ENCODE results near the gene IFT57.
"Not testable (repeated sequence)": the region's sequence is repeated elsewhere in the genome, so short reads cannot be mapped to it uniquely, and the experiment has no call there.

IFT57 gene

DNA sequence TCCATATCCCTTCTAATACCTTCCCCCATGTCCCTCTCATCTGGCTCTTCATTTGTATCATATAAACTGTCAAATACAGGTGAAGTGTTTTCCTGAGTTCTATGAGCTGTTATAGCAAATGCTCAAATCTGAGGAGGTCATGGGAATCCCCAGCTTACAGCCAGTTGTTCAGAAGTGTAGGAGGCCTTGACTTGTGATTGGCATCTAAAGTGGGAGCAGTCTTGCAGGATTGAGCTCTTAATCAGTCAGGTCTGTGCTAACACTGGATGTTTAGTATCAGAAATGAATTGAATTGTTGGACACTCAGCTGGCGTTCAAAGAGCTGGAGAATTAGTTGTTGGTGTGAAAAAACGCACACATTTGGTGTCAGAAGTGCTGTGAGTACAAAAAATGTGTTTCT, 65.0 kb downstream of the IFT57 start:
- no peak for DNase-seq

DNA sequence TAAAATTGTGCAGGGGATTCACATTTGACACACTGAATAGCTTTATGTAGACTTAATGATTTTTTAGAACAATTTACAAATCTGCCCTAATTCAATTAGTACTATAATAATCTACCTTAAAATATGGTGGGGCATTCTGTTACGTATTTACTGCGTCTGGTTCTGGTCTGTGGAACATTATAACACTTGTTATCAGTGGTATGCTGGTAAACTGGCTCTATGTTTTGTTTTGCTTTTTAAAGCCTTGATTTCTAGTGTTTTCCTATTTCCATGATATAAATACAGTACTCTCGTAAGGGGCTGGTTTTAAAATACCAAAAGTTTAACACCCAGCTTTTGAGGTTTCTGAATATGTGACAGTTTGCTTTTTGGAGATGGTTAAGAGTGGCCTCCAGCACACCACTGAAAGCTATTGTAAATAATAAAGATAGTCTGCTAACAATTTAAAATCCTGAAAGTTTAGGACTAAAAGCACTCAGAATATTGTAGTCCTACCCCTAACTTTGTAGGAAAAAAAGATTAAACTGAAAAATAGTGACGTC, 65.8 kb downstream of the IFT57 start:
- no peak for DNase-seq

DNA sequence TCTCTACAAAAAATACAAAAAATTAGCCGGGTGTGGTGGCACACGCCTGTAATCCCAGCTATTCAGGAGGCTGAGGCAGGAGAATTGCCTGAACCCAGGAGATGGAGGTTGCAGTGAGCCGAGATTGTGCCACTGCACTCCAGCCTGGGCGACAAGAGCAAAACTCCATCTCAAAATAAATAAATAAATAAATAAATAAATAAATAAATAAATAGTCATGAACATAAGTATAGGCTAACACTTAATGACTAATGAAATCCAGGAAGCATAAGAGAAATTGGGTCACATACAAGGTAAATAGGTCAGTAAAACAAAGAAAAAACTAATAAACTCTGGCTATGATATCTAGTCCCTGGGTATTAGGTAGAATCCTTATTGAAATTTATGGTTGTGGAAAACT, 66.6 kb downstream of the IFT57 start:
- not testable (repeated sequence) for DNase-seq

GRCh38 chr3:108153451-108153981, 68.7 kb downstream of the IFT57 start:
- DNase-seq = peak; percentile 66

- DNase-seq = no peak
Observed at GRCh38 chr3:108152274-108152673, 70.0 kb downstream of the IFT57 start.

DNA sequence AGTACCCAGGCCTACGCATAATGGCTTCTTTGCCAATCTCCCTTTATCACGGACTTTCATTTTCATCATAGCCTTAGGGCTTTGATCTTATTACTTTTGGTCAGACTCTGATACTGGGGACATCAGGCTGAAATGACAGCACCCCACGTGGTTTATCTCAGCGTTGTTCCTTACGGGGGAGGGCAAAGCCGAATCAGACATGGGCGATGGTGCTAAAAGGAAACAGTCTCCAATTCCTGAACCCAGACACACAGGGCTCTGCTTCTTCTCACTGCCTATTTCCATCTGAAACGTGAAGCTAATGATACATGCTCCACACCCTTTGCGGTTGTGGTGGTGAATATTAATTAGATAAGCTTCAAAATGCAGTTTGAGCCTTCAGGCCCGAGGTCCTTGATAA, 72.0 kb downstream of the IFT57 start:
- DNase-seq = no peak

DNA sequence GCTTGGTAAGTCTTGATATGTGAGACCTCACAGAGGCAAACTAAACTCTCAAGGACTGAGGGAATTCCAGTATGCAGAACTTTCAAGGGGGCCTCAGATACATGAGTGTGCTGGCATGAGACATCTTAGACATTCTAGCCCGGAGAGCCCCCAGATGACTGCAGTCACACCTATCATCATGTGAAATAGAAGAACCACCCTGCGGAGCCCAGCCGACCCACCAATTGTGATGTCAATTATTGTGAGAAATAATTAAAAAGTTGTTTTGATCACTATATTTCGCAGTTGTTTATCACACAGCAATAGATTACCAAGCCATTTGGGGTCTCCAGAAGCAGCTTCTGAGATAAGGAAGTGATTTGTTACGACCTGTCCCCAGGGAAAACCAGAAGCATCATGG, 76.1 kb downstream of the IFT57 start:
- no peak for DNase-seq

- no peak for DNase-seq
Observed at GRCh38 chr3:108145578-108145977, 76.6 kb downstream of the IFT57 start.

GRCh38 chr3:108137460-108137814, 84.8 kb downstream of the IFT57 start:
- no peak for DNase-seq

DNA sequence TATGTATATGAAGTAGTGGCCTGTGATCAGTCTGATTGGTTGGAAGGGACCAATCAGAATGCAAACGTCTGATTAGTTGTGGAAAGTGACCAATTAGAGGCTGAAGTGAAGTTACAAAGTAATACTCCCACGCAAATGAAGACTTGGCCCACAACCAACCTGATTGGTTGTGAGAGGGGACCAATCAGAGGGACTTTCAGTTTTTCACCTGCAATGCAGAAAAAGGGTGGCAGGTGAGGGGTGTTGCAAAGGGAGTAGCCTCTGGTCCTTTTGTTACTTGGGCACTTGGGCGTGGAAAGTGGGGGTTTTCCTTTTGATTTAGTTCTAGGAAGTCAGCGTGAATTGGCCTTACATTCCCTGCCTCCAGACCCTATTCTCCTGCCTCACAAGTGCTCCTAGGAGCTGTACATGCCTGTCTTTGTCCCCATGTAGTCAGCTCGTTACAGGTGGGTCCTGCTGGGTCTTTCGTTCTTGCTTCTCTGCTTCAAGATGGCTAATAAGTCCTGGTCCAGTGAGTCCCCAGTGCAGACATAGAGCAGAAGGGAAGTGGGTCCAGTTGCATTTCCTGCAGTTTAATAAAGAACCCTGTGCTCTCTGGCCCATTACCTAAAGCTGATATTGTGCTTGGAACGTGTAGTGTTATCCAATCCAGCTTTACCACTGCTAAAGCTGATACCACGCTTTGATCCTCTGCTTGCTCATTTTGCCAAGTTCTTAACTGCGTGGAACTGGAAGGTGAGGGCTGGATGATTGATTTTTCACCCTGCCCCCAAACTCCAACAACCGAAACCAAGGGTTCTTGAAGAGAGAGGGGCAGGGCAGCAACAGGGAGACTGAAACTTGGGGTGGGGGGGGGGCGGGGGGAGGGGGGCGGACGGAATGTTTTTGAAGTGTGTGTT, 85.4 kb downstream of the IFT57 start:
- no peak for DNase-seq

DNA sequence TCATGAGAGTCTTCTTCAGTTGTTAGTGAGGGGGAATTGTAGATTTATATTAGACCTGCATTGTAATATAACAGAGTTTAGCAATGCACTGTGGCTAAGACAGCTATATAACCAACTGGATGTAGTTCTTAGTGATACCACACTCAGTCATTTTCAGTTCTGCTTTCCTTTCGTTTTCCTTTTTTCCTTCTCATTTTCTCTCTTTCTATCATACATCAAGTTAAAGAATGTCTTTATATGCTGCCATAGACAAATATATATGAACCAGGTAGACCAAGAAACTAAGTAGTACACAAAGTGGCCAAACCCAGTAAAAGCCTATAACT, 87.7 kb downstream of the IFT57 start:
- no peak for DNase-seq

GRCh38 chr3:108133858-108134554, 88.2 kb downstream of the IFT57 start:
- DNase-seq = no peak

GRCh38 chr3:108133048-108133369, 89.2 kb downstream of the IFT57 start:
- no peak for DNase-seq

DNA sequence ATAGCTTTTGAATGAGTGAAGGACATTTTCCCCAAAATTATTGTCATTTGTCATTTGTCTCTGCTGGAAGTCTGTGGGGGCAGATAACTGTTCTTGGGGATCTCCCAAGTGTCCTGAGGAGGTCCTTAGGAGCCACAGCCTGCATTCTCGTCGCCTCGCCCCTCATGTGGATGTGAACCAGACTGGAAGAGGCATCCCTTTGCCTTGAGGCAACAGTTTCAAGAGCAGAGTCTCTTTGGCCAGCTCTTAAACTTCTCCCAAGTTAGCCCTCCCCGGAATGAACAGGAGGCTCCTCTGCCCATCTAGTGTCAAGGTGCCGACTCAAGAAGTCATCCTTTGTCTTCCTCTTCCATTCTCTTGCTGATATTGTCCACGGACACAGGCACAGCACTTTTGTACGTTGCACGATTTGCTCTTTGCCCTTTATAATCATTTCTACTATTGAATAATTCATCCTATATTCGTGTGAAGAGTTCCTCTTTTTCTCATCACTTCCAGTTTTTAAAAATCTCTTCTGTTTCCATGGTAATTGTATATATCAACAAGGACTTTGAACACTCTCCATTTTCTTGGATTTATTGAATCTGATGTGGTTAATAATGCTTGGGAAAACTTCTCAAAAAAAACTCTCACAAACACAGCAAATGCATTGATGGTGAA, 90.6 kb downstream of the IFT57 start:
- DNase-seq = no peak

- no peak for DNase-seq
Observed at GRCh38 chr3:108130701-108131474, 91.3 kb downstream of the IFT57 start.

- DNase-seq = no peak
Observed at GRCh38 chr3:108130236-108130635, 92.0 kb downstream of the IFT57 start.

DNA sequence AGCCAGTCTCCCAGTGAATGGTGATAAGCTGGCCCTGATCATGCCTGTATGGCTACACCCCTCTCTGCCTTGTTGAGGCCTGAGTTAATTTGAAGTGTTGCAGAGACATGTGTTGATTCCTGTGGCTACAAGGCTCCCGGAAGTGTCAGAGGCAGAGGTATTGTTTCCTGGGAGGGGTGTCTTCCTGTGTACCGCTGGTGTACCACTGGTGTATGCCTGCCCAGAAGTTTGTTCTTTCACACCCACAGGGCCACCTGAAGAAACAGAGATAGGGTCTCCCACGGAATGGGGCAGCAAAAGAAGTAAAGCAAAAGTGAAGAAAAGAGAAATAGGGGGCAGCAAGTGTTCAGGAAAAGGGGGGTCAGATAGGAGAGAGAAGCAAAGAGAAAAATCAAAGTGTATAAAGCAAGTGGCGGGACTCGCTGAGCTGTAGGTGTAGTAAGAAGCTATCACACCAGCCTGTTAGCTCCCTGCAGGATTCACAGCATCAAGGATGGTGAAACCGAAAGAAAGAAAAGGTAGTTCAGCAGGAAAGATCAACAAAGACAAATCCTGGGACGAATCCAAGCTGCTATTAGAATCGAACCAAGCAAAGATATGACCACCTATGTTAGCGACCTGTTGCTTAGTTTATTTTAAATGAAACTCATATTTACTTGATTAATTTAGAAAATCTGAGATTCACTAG, 94.8 kb downstream of the IFT57 start:
- DNase-seq = peak; percentile 78

GRCh38 chr3:108126348-108126747, 95.9 kb downstream of the IFT57 start:
- DNase-seq = no peak

DNA sequence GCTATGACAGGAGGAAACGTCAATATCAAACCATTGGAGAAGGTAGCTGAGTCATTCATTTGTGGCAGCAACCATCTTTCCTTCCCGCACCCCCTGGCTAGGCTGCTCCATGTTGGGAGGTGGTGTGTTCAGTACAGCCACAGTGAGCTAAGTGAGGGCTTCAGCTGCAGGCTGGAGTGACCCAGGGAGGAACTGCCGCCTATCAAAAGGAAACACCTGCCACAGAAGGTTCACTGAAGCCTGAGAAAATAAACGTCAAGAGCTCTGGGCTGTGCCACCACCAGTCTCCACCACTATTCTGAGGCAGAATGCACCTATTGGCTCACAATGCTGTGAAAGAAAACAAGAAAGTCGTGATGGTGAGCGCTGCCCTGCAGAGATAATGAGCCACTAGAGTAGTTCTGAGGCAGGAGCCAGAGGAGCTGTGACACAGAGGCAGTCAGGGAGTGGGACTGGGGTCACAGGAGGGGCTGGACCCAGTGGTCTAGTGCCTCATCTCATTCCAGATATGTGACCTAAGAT, 96.6 kb downstream of the IFT57 start:
- DNase-seq = peak; percentile 62

- no peak for DNase-seq
Observed at GRCh38 chr3:108125153-108125543, 97.1 kb downstream of the IFT57 start.

- peak; percentile 59 for DNase-seq
Observed at GRCh38 chr3:108124337-108125152, 97.7 kb downstream of the IFT57 start.
